T-helper 22 cell (primary cell): Measurements from ENCODE around the gene EMILIN3.

Experiments
- DNase-seq: peaks from one replicate; pipeline ENCODE4 v3.0.0-alpha.2; 2020; ENCODE audit warnings: low read depth

The EMILIN3 gene

GRCh38 chr20:41366546-41367392, at the start of gene EMILIN3:
EMILIN3 (minus strand) TSS chr20:41366818; CDS start chr20:41366634, 184 bp downstream.
- DNase-seq = no peak

GRCh38 chr20:41415191-41415590, 48.6 kb upstream of the EMILIN3 start:
- no peak for DNase-seq

- no peak for DNase-seq
These were observed 46.6 kb upstream of the EMILIN3 start for GRCh38 chr20:41413169-41413568.

- no peak for DNase-seq
These were observed 45.9 kb upstream of the EMILIN3 start for GRCh38 chr20:41412324-41413120.

- no peak for DNase-seq
These were observed 44.8 kb upstream of the EMILIN3 start for GRCh38 chr20:41411391-41411847.

GRCh38 chr20:41408986-41409385, 42.4 kb upstream of the EMILIN3 start:
- no peak for DNase-seq

- no peak for DNase-seq
These were observed 41.7 kb upstream of the EMILIN3 start for GRCh38 chr20:41408156-41408794.

- DNase-seq = no peak
These were observed 41.0 kb upstream of the EMILIN3 start for GRCh38 chr20:41407607-41408006.

- DNase-seq = no peak
These were observed 40.4 kb upstream of the EMILIN3 start for GRCh38 chr20:41406896-41407444.

- DNase-seq = no peak
These were observed 39.7 kb upstream of the EMILIN3 start for GRCh38 chr20:41406353-41406752.

GRCh38 chr20:41405436-41405835, 38.8 kb upstream of the EMILIN3 start:
- DNase-seq = no peak

- no peak for DNase-seq
These were observed 37.0 kb upstream of the EMILIN3 start for GRCh38 chr20:41403604-41404003.

GRCh38 chr20:41398408-41398807, 31.8 kb upstream of the EMILIN3 start:
- no peak for DNase-seq

GRCh38 chr20:41395667-41396664, 29.3 kb upstream of the EMILIN3 start:
- DNase-seq = no peak

GRCh38 chr20:41394931-41395666, 28.5 kb upstream of the EMILIN3 start:
- DNase-seq = no peak

- DNase-seq = no peak
These were observed 27.5 kb upstream of the EMILIN3 start for GRCh38 chr20:41394081-41394480.

GRCh38 chr20:41393705-41394066, 27.1 kb upstream of the EMILIN3 start:
- no peak for DNase-seq

- DNase-seq = no peak
These were observed 26.5 kb upstream of the EMILIN3 start for GRCh38 chr20:41392871-41393704.

- no peak for DNase-seq
These were observed 25.7 kb upstream of the EMILIN3 start for GRCh38 chr20:41392295-41392694.
